ENCODE results near the gene EHMT2. TPM values are rescaled to one million over a fixed set of nuclear protein-coding genes. Genes with fewer than 3 reads are reported as not detected.

The EHMT2 gene
- total and polyA plus RNA-seq, 12 donors = 6.4 to 21.7 (median 14.2) TPM

GRCh38 chr6:31875877-31876276, 21.6 kb downstream of the EHMT2 start:
- Histone ChIP-seq H3K4me3 (no peak overlapping the region), H3K27ac (no peak overlapping the region), H3K36me3 (peaks cover 0 to 16% (median 13%) of the 10 kb centered on the region in 9 donors), H3K9me3 (no peaks in the 10 kb centered on the region), H3K27me3 (no peaks in the 10 kb centered on the region), H3K4me1 (no peaks in the 10 kb centered on the region)
- TF ChIP-seq CTCF (IDR thresholded peaks at IDR 0.05) = no peak
- 63 to 73% methylated on average over 5 of the region's 5 CpGs for whole genome bisulfite sequencing, 2 donors
- no peak for DNase-seq
- no peak for ATAC-seq
- intact Hi-C loops (cut with DNase I) = no loop called here

- intact Hi-C loops (cut with DNase I) = no loop called here
- no peaks in the 10 kb centered on the region for H3K9me3 ChIP-seq
- no peaks in the 10 kb centered on the region for H3K4me1 ChIP-seq
- no peak for TF ChIP-seq CTCF (IDR thresholded peaks at IDR 0.05)
- H3K27me3 ChIP-seq = no peaks in the 10 kb centered on the region
- DNase-seq (no peak), ATAC-seq (no peak)
- H3K36me3 ChIP-seq = peaks cover 0 to 7% (median 5%) of the 10 kb centered on the region in 9 donors
- no peak overlapping the region for H3K27ac ChIP-seq
- no peak overlapping the region for H3K4me3 ChIP-seq
- 68 to 77% methylated on average over 5 of the region's 5 CpGs for WGBS, 2 donors
These were observed 22.5 kb downstream of the EHMT2 start for GRCh38 chr6:31874836-31875572.

- Histone ChIP-seq H3K27me3 (no peaks in the 10 kb centered on the region), H3K36me3 (no peaks in the 10 kb centered on the region), H3K4me3 (no peak overlapping the region), H3K4me1 (no peaks in the 10 kb centered on the region), H3K27ac (no peak overlapping the region), H3K9me3 (no peaks in the 10 kb centered on the region)
- 64 to 66% methylated on average over 4 of the region's 4 CpGs for WGBS, 2 donors
- DNase-seq = no peak
- ATAC-seq = no peak
- no peak for TF ChIP-seq CTCF (IDR thresholded peaks at IDR 0.05)
- intact Hi-C loops (cut with DNase I) = no loop called here
These were observed 23.3 kb downstream of the EHMT2 start for GRCh38 chr6:31874084-31874670.

GRCh38 chr6:31871046-31871659, 26.3 kb downstream of the EHMT2 start:
- no peaks in the 10 kb centered on the region for H3K36me3 ChIP-seq
- no peak overlapping the region for H3K4me3 ChIP-seq
- intact Hi-C loops (cut with DNase I) = no loop called here
- no peaks in the 10 kb centered on the region for H3K9me3 ChIP-seq
- H3K4me1 ChIP-seq = no peaks in the 10 kb centered on the region
- DNase-seq = no peak
- TF ChIP-seq CTCF (IDR thresholded peaks at IDR 0.05) = no peak
- 52 to 56% methylated on average over 9 of the region's 9 CpGs for WGBS, 2 donors
- ATAC-seq = no peak
- no peak overlapping the region for H3K27ac ChIP-seq
- no peaks in the 10 kb centered on the region for H3K27me3 ChIP-seq
